Measurements from ENCODE around the gene SECISBP2. TPM values are rescaled to one million over a fixed set of nuclear protein-coding genes. Genes with fewer than 3 reads are reported as not detected.

Gene SECISBP2
- total RNA-seq, 1 donor from 2014 or later = 21.2 TPM

DNA sequence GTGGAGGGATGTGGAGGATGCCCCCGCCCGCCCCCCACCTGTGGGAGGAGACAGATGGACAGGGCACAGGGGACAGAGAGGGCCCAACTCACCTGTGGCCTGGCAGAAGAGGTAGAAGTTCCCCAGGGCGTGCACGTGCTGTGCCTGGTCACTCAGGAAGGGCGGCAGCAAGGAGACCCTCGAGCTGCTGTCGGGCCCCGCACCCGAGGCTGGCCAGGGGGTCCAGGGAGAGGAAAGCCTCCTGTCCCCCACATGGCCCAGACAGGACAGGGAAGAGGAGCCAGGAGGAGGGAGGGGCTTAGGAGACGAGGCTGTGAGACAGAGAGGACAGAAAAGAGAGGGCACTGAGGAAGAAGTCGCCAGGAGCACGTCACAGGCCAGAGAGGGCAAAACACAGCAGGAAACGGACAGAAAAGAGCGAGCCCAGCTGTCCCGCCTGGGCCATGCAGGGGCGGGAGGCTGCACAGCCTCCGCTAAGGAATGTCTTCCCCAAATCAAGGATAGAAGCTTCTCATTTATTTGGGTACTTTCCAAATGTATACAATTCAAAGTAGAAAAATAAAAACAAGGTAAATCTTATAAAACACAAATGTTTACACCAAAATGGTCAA lies 58.5 kb downstream of the SECISBP2 start:
- intact Hi-C loops (cut with DNase I) = loop anchor here (10.0 kb wide), 1 partner anchor 168 kb away; no protein-coding TSS in a partner anchor
- DNase-seq (ENCODE audit: low spot score) = no peak

DNA sequence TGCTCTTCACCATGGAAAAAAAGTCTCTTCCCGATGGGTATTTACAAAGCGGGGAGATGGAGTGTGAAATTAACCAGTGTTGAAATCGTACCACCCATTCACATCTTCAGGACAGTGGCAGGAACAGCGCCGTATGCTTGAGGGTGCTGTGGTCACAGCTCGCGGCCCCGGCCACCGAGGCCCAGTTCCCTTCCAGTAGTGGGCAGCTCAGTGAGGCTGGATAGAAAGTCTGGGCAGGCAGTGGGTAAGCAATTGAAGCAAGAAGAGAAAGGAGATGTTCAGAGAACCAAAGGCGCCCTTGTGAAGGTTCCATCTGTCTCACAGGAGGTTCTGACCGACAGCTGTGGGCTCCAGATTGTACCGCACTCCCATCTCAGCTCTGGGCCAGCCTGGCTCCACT lies 59.1 kb downstream of the SECISBP2 start:
- DNase-seq (ENCODE audit: low spot score) = no peak
- intact Hi-C loops (cut with DNase I) = loop anchor here (10.0 kb wide), 1 partner anchor 167 kb away; no protein-coding TSS in a partner anchor

DNA sequence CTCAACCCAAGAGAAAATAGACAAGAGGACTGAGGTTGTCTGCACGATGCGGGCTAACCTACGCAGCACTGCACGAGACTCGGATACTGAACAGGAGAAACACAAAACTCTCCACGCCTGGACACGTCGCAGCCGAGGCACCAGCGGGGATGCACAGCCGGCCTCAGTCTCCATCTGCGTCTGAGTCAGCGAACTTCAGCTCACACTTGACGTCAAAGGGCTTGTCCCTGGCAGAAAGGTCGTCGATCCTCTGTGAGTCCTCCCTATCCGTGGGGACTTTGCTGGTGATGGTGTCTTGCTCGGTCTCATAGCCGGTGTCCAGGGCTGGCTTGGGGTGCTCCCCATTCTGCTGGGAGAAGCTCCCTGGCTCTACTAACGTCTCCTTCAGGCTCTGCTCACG lies 60.2 kb downstream of the SECISBP2 start:
- DNase-seq (ENCODE audit: low spot score) = no peak
- intact Hi-C loops (cut with DNase I) = loop anchor here (10.0 kb wide), 1 partner anchor 166 kb away; no protein-coding TSS in a partner anchor

DNA sequence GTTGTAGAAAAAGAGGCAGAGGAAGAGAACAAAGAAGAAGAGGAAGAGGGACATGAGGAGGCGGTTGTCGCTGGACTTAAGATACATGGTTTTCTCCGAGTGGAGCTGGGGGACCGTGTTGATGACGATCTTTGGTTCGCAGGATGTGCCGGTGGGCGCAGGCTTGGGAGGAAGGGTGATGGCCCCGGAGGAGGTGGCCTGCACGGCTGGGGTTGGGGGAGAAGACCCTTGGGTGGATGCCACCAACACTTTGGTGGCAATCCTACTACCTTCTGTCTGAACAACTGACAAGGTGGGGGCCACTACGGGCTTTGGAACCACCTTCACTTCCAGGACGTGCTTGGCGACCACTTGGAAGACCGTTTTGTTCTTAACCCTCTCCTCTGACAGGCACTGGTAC lies 60.7 kb downstream of the SECISBP2 start:
- DNase-seq (ENCODE audit: low spot score) = no peak
- intact Hi-C loops (cut with DNase I) = loop anchor here (10.0 kb wide), 1 partner anchor 166 kb away; no protein-coding TSS in a partner anchor

DNA sequence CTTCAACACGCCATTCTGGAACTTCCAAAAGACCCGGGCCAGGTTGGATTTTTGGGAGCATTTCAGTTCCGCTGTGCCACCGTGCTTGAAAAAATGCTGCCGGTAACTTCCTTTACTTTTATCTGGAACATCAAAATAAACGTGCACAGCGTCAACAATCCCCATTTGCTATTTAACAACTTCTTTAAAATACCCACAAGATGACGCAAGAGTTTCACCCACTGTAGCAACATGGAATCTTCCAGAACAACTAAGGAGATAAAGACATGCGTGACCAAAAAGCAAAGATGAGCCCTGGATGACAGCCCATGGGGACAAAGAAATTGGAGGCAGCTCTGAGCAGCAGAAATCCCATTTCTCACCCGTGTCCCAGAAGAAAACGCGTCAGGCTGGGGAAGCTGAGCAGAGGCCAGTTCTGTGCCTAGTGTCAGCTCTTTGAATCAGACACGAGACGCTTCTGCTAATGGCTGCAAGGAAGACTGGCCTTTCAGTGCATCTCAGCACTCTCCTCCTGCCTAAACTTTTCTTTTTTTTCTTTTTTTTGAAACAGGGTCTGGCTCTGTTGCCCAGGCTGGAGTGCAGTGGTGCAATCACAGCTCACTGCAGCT lies 61.3 kb downstream of the SECISBP2 start:
- intact Hi-C loops (cut with DNase I) = loop anchor here (10.0 kb wide), 1 partner anchor 165 kb away; no protein-coding TSS in a partner anchor
- DNase-seq (ENCODE audit: low spot score) = no peak

DNA sequence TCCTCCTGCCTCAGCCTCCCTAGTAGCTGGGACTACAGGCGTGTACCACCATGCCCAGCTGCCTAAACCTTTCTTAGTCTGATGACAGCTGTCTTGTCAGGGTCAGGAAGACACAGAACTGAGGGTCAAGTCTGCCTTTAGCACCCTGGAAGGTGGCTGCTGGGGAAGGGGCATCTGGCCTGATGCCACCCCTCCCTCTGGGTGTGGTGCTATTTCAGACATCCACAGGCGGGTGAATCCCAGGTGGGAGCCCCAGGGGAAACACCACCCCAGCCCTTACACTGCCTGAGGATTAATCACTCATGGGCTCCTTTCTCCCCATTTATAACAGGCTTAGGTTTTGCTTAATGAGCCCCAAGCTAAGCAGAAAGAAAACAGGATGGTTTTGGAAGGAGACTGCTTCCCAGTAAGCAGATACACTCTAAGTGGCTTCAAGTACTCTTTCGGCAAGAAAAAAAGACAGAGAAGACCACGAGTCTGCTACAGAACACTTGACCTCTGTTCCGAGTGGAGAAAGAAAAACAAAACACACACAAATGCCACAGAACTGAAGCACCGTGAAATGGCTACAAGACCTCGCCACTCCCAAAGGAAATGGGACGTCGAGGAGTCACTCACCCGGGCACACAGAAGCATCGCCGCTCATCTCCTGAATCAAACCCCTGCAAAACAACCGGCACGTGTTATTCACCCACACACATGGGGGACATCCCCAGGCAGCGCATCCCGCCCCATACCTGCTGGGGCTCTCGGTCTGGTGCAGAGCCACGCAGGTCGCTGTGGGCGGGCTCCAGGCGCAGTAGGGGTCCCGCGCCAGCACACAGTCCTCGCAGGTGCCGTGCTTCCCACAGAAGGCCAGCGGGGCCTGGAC lies 62.4 kb downstream of the SECISBP2 start:
- DNase-seq (ENCODE audit: low spot score) = no peak
- intact Hi-C loops (cut with DNase I) = no loop called here

DNA sequence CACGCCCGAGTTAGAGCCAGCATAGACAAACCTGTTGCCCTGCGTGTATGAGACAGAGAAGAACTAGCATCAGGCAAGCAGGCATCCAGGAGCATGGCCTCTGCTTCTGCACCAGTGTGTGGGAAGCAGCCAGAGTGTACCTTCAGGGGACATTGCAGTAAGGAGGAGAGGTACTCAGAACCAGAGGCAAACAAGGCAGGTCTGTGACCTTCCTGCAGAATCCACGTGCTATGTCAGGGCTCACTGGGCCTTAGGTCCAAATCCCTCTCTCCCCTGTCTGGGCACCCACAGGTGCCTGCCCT lies 63.0 kb downstream of the SECISBP2 start:
- DNase-seq (ENCODE audit: low spot score) = no peak
- intact Hi-C loops (cut with DNase I) = no loop called here

DNA sequence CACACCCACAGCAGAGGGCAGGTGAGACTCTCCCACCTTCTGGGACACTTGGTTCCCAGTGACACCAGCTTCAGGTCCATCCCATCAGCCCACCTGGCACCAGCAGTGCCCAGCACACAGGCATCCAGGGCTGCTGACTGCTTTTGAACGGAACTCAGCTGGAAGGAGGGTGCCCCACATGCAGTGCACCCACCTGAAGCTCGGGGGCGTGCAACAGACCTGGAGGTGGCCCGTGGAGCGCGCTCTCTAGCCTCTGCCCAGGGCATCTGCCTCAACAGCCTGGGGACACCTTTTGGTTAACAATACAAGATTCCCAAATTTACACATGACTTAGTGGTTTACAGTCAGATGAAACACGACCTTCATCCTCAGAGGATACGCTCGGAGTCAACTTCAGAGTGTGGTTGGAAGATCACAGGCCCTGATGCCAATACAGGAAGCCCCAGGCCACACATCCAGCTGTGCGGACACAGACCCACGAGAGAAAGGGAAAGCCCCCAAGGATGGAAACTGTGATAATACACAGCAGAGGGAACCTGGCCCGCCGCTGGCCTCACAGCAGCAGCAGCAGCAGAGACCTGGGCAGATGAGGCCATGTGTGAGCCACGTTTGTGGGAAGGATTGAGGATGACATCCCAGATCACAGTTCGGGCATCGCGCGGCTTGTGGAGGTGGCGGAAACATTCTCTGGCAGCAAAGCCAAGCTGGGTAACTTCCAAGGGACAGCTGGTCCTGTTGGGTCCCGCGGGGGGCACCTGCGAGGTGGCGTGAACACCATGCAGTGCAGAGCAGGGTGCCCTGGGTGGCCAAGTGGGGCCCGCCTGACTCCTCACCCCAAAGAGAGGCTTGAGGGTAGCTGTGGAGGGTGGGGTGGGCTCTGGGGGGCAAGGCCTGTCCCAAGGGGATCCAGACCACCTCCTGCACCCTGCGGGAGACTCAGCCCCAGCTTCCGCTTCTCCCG lies 64.0 kb downstream of the SECISBP2 start:
- no peak for DNase-seq (ENCODE audit: low spot score)
- intact Hi-C loops (cut with DNase I) = no loop called here

DNA sequence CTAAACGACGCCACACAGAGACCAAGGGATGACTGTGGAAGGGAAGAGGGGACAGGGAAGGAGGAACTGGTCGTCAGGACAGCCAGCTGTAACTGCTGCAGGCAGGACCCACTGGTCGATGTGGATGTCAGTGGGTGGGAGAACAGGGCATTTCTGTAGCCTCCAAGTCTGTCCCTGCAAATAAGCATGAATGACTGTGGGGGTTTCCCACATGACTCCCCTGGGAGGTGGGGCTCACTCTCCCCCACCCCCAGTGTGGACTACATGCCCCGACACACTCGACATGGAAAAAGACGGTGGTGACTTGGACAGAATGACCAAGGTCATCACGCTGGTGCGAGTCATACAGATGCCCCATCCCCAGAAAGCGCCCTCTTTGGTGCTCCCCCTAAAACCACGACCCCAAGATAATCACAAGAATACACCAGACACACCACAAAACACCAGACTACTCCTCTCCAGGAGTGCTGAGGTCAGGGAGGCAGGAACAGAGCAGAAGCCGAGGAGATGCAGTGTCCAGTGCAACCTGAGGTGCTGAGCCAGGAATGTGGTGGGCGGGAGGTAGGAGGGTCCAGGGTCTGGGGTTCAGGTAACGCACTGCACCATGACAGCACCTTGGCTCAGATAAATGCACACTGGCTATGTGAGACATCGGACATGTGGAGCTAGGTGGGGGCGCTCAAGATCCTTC lies 64.9 kb downstream of the SECISBP2 start:
- intact Hi-C loops (cut with DNase I) = no loop called here
- no peak for DNase-seq (ENCODE audit: low spot score)

DNA sequence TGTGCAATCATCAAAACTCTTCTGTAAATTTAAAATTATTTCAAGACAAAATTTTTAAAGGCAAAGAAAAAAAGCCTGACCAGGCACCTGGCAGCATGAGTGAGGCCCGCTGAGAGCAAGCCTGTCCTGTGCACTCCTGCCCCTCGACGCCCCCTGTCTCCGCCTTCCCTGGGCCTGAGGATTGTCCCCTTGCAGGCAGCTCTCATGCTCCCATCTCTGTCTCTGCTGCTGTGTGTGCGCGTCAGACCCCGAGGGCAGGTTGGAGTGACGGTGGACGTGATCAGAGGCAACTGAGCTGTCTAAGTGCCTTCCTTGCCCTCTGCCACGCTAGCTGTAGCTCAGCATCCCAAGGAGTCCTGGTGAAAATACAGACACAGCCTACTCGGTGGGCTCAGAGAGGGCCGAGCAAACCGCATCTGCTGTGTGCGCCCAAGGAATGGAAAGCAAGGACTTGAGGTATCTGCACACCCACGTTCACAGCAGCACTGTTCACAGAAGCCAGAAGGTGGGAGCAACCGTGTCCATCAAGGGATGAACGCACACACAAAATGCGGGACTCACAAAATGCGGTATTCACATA lies 65.5 kb downstream of the SECISBP2 start:
- intact Hi-C loops (cut with DNase I) = no loop called here

DNA sequence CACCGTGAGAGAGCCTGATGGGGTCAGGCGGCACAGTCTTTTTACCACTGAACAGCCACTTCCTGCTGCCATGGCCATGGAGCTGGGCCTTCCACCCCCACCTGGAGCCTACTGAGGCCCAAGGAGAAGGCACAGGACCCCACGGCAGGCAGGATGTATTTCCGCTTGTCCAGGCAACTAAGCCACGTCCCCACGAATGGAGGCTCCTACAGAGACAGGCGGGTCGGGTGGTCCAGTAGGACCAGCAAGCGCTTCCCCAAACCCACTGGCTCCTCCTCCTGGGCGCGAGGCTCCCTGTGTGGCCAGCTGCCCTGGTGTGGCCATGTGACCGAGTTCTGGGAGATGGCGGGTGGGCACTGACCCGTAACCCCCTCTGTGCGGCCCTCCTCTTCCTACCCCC lies 66.5 kb downstream of the SECISBP2 start:
- intact Hi-C loops (cut with DNase I) = no loop called here
- DNase-seq (ENCODE audit: low spot score) = no peak

More for the DNA sequence above, 65.5 kb downstream of the SECISBP2 start:
- DNase-seq (ENCODE audit: low spot score) = no peak

DNA sequence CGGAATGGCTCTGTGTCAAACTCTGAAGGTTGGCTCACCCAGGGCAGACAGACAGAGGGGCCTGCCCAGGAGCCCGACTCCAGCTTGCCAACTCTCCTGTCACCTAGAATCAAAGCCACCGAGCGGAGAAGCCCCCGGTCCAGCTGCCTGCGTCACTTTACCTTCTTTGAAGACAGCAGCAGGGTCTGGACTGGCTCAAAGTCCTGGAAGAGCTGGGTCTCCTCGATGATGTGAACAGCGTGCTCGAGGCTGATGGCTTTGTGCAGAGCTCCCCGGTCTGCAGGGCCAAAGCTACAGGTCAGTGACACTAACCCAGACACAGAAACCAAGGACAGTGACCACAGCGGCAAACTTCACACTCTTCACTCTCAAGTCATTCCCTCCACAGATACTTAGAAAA lies 67.9 kb downstream of the SECISBP2 start:
- intact Hi-C loops (cut with DNase I) = no loop called here

DNA sequence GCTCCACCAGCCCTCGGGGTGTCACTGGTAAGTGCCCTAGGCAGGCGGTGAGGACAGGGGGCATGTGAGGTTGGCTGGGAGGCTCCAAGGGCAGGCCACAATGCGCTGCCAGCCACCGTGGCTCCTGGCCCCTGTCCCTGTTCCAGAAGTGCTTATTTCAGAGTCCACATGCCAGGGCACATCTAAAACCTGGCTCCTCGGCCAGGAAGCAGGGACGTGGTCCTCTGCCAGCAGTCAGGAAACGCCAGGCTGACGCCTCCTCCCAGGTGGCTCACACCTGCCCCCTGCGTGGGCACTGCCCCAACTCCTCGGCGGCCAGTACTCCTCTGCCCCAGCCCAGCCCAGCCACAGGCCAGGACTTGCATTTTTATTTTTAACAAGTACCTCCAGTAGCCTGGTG lies 68.5 kb downstream of the SECISBP2 start:
- intact Hi-C loops (cut with DNase I) = no loop called here
- DNase-seq (ENCODE audit: low spot score) = no peak

More for the DNA sequence above, 67.9 kb downstream of the SECISBP2 start:
- no peak for DNase-seq (ENCODE audit: low spot score)

DNA sequence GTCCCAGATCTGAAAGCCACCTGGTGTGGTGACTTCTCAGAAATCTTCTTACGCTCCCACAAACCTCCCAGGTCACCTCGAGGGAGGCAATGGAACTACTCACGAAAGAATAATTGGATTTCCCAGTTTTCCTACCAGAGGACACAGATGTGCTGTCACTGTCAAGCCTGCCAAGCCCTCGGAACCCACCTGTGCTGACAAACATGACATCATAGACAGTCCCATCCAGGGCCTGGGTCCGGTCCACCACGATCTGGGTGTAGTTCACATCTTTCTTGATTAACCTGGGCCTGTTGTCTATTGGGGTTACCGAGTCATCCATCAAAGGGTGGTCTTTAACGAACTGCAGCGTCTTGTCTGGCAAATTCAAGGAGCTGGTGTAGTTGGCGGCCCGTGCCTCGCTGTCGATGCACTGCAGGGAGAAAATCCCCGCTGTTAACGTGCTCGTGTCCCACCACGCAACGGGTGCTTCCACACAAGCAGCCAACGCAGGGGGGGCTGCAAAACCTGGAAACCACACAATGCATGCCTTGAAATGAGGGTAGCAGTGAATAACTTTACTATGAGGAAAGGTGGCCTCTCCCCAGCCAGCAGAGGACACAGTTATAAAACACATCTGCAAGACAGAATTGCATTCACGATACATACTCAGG lies 69.0 kb downstream of the SECISBP2 start:
- intact Hi-C loops (cut with DNase I) = no loop called here
- no peak for DNase-seq (ENCODE audit: low spot score)

DNA sequence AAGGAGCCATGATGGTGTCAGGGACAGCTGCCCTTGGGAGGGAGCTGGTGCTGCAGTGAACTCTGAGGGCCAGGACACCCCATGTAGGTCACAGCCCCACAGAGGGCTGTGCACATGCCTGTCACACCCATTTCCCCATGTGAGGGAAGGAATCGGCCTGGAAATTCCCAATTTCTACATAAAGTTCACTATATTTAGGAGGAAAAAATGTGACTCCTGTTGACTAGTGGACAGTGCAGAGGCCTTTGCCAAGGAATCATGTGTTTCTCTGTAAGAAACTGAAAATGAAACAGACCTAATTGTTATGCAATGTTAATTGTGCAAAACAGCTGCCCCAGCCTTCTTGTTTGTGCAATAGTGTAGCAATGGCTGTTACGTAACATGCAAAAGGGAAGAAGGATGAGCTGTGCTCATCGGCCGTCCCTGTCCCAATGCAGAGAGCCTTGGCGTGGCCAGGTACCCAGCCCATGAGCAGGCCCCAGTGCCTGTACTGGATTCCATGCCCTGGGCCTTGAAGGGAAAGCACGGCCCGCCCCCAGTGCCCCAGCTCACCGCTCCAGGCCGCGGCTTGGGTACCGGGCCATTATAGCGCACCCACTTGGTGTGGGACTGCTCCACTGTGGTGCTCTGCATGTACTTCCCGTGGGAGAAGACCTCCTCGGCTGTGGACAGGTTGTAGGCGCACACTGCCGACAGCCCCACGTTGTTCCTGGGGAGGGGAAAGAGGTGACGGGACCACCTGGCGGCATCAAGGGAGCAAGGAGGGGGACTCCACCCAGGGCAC lies 70.0 kb downstream of the SECISBP2 start:
- intact Hi-C loops (cut with DNase I) = no loop called here
- no peak for DNase-seq (ENCODE audit: low spot score)

DNA sequence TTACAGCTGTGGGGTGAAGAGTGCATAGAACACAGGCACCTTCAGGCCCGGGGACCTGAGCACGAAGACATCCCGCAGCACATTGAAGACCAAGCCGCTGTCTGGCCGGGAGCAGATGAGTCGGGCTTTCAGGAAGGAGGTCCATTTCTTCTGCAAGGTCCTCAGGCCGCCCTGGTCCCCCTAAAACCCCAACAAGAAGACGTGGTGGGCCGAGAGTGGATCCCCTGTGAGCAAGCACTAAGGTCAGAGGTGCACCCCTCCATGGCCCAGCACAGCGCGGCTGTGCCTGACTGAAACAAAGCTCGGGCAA lies 70.5 kb downstream of the SECISBP2 start:
- intact Hi-C loops (cut with DNase I) = no loop called here

DNA sequence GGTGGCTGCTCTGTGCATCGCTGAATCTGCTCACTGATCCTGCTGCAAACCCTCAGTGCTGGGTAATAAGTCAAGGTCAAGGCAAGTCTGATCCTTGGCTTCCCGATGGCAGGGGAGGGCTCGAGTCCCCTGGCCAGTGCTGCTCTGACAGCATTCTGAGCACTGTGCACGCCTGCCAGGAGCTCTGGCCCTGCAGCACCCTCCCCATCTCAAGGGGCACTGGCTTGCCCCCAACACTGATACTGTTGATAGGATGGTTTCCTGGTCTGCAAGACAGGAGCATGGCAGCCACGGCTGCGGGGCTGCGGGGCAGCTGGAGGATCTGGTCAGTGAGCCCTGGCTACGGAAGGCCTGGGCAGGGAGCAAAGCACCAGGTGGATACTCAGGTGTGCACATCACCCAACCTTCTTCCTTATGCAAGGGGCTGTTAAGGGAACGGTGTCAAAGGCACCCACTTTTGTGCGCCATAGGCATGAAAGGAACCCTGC lies 71.8 kb downstream of the SECISBP2 start:
- DNase-seq (ENCODE audit: low spot score) = no peak
- intact Hi-C loops (cut with DNase I) = no loop called here

More for the DNA sequence above, 70.5 kb downstream of the SECISBP2 start:
- no peak for DNase-seq (ENCODE audit: low spot score)

Measured in cardiac septum (tissue), 1 donor.